Chondrocyte (in vitro differentiated cells): ENCODE results near the gene HPCAL1. TPM values are rescaled to one million over a fixed set of nuclear protein-coding genes. Genes with fewer than 3 reads are reported as not detected.

ENCODE experiments used
- DNase-seq: peaks from one replicate; pipeline ENCODE4 v3.0.0; 2021; ENCODE audit warnings: mixed read lengths, low spot score
- H3K27ac Mint-ChIP-seq: one replicate; pipeline ENCODE4 v1.8.0; 2021; ENCODE audit warnings: mild to moderate bottlenecking, moderate library complexity, mixed read lengths; ENCODE audit not compliant: unreplicated experiment
- H3K27me3 Mint-ChIP-seq: 2 replicates; pipeline ENCODE4 v1.8.0; 2021; ENCODE audit warnings: low read depth, mixed read lengths
- H3K36me3 Mint-ChIP-seq: 2 replicates; pipeline ENCODE4 v1.8.0; 2021; ENCODE audit warnings: low read depth, mixed read lengths
- H3K4me1 Mint-ChIP-seq: 2 replicates; pipeline ENCODE4 v1.8.0; 2021; ENCODE audit warnings: low read depth, mild to moderate bottlenecking, mixed read lengths
- H3K4me3 Mint-ChIP-seq: one replicate; pipeline ENCODE4 v1.8.0; 2021; ENCODE audit warnings: mild to moderate bottlenecking, moderate library complexity, mixed read lengths; ENCODE audit not compliant: unreplicated experiment
- H3K9me3 Mint-ChIP-seq: 2 replicates; pipeline ENCODE4 v1.8.0; 2021; ENCODE audit warnings: low read depth, mixed read lengths
- CTCF ChIP-seq: fragments of 200-600 bp; sonication (generic); IDR thresholded peaks from 2 replicates; pipeline ENCODE4 v1.5.0; 2021; ENCODE audit warnings: antibody characterized with exemption, mild to moderate bottlenecking, moderate library complexity
- total RNA-seq: library from RNA; stranded (reverse); gene quantifications from 3 replicates; pipeline ENCODE4 v1.2.1, GENCODE V29; 2021

The HPCAL1 gene
- total RNA-seq, 1 donor from 2014 or later: 19.3 TPM

- H3K4me3 Mint-ChIP-seq: no peak overlapping the region
- no peaks in the 10 kb centered on the region for H3K27me3 Mint-ChIP-seq
- no peak for TF ChIP-seq CTCF
- no peak for DNase-seq
- no peak overlapping the region for H3K27ac Mint-ChIP-seq
- no peaks in the 10 kb centered on the region for H3K9me3 Mint-ChIP-seq
- H3K4me1 Mint-ChIP-seq: peaks cover 5% of the 10 kb centered on the region
- H3K36me3 Mint-ChIP-seq: no peaks in the 10 kb centered on the region
These were observed 19.8 kb downstream of the HPCAL1 start for GRCh38 chr2:10322481-10322880.

- Mint-ChIP-seq H3K4me3 (no peak overlapping the region), H3K4me1 (peaks cover 10% of the 10 kb centered on the region)
- peak; percentile 69 for DNase-seq
These were observed 20.3 kb downstream of the HPCAL1 start for GRCh38 chr2:10322973-10323372.

GRCh38 chr2:10323535-10323934 is 20.8 kb downstream of the HPCAL1 start:
- Mint-ChIP-seq H3K36me3 (no peaks in the 10 kb centered on the region), H3K27me3 (no peaks in the 10 kb centered on the region), H3K27ac (no peak overlapping the region), H3K9me3 (no peaks in the 10 kb centered on the region), H3K4me3 (no peak overlapping the region), H3K4me1 (peaks cover 14% of the 10 kb centered on the region)
- DNase-seq: no peak
- TF ChIP-seq CTCF: no peak

More at GRCh38 chr2:10322973-10323372, 20.3 kb downstream of the HPCAL1 start:
- H3K9me3 Mint-ChIP-seq: no peaks in the 10 kb centered on the region
- no peak for TF ChIP-seq CTCF
- no peaks in the 10 kb centered on the region for H3K36me3 Mint-ChIP-seq
- H3K27ac Mint-ChIP-seq: no peak overlapping the region
- H3K27me3 Mint-ChIP-seq: no peaks in the 10 kb centered on the region

GRCh38 chr2:10324095-10324832 is 21.6 kb downstream of the HPCAL1 start:
- Mint-ChIP-seq H3K4me1 (peaks cover 19% of the 10 kb centered on the region), H3K4me3 (no peak overlapping the region), H3K27ac (no peak overlapping the region), H3K9me3 (no peaks in the 10 kb centered on the region), H3K27me3 (no peaks in the 10 kb centered on the region), H3K36me3 (no peaks in the 10 kb centered on the region)
- TF ChIP-seq CTCF: no peak
- no peak for DNase-seq

GRCh38 chr2:10325278-10326145 is 22.8 kb downstream of the HPCAL1 start:
- H3K4me3 Mint-ChIP-seq: no peak overlapping the region
- H3K9me3 Mint-ChIP-seq: no peaks in the 10 kb centered on the region
- peak; percentile 73 for DNase-seq
- peaks cover 31% of the 10 kb centered on the region for H3K4me1 Mint-ChIP-seq
- H3K27ac Mint-ChIP-seq: no peak overlapping the region
- no peaks in the 10 kb centered on the region for H3K36me3 Mint-ChIP-seq
- TF ChIP-seq CTCF: no peak
- no peaks in the 10 kb centered on the region for H3K27me3 Mint-ChIP-seq
